ENCODE measurements around the gene ST6GAL1. TPM values are rescaled to one million over a fixed set of nuclear protein-coding genes. Genes with fewer than 3 reads are reported as not detected.

Gene ST6GAL1
- polyA plus RNA-seq, 3 donors = 19.0 to 24.4 (median 20.5) TPM

- Histone ChIP-seq H3K4me2 (replicated peaks; ENCODE audit: extremely low read depth, low read length, poor library complexity, severe bottlenecking) (no peak overlapping the region), H3K36me3 (replicated peaks in 1 of 2; ENCODE audit: control insufficient read depth in 1 of 2, insufficient read depth in 2 of 2, low read length in 2 of 2) (no peaks in the 10 kb centered on the region), H3K79me2 (ENCODE audit: insufficient read depth, low read length) (no peaks in the 10 kb centered on the region), H3K9me3 (replicated peaks in 1 of 2; ENCODE audit: control insufficient read depth in 1 of 2, insufficient read depth in 1 of 2, low read length in 2 of 2) (no peaks in the 10 kb centered on the region), H3K9ac (ENCODE audit: insufficient read depth, low read length, poor library complexity, severe bottlenecking) (no peak overlapping the region), H3K4me1 (ENCODE audit: control insufficient read depth in 1 of 2, insufficient read depth in 2 of 2, low read length in 2 of 2) (peaks cover 5 to 9% of the 10 kb centered on the region in 2 donors), H4K20me1 (ENCODE audit: insufficient read depth, low read length) (no peaks in the 10 kb centered on the region), H3K27ac (ENCODE audit: low read depth in 1 of 2, low read length in 2 of 2) (no peak overlapping the region), H3K4me3 (replicated peaks in 1 of 3; ENCODE audit: low read depth in 2 of 3, low read length in 3 of 3) (no peak overlapping the region), H2AFZ (ENCODE audit: insufficient read depth, low read depth, low read length, poor library complexity, severe bottlenecking) (no peak overlapping the region), H3K27me3 (ENCODE audit: control insufficient read depth in 2 of 2, insufficient read depth in 2 of 2, low read length in 2 of 2) (no peaks in the 10 kb centered on the region)
- Mint-ChIP-seq H3K36me3 (no peaks in the 10 kb centered on the region), H3K27me3 (ENCODE audit: low read depth in 3 of 3) (no peaks in the 10 kb centered on the region), H3K9me3 (no peaks in the 10 kb centered on the region), H3K27ac (no peak overlapping the region), H3K4me1 (peaks cover 12% of the 10 kb centered on the region), H3K4me3 (no peak overlapping the region)
- 80% methylated on average over 1 of the region's 3 CpGs for WGBS (ENCODE audit: insufficient coverage)
- intact Hi-C loops (cut with micrococcal nuclease) = loop anchor here in 1 of 2 donors (5.0 kb wide), 1 partner anchor 62 kb away; no protein-coding TSS in a partner anchor
- DNase-seq = no peak
- TF ChIP-seq CTCF (IDR thresholded peaks at IDR 0.05) = no peak
Measured at GRCh38 chr3:187105700-187106099, 175.4 kb downstream of the ST6GAL1 start.

DNA sequence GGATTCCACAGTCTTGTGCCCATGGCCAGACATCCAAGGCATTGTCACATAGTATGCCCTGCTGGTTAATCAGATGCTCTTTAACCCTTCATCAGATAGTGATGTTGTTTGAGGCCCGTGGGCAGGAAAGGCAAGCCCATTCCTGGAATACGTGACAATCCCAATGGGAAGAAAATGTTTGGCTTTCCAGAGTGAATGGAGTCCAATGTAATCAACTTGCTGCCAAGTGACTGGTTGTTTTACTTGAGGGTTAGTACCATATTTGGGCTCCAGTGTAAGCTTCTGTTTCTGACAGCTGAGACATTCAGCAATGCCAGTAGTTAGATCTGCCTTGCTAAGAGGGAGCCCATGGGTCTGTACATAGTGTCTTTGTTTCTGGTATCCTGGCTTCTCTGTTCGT is 177.7 kb downstream of the ST6GAL1 start:
- H3K4me2 ChIP-seq (replicated peaks; ENCODE audit: extremely low read depth, low read length, poor library complexity, severe bottlenecking) = no peak overlapping the region
- 95% methylated on average over 2 of the region's 3 CpGs for WGBS (ENCODE audit: insufficient coverage)
- Mint-ChIP-seq H3K4me1 (peaks cover 4% of the 10 kb centered on the region), H3K36me3 (no peaks in the 10 kb centered on the region), H3K9me3 (no peaks in the 10 kb centered on the region), H3K27ac (no peak overlapping the region), H3K4me3 (no peak overlapping the region), H3K27me3 (ENCODE audit: low read depth in 3 of 3) (peaks cover 0 to 2% (median 0%) of the 10 kb centered on the region in 3 donors)
- no peaks in the 10 kb centered on the region for H4K20me1 ChIP-seq (ENCODE audit: insufficient read depth, low read length)
- H3K36me3 ChIP-seq (replicated peaks in 1 of 2; ENCODE audit: control insufficient read depth in 1 of 2, insufficient read depth in 2 of 2, low read length in 2 of 2) = no peaks in the 10 kb centered on the region
- H2AFZ ChIP-seq (ENCODE audit: insufficient read depth, low read depth, low read length, poor library complexity, severe bottlenecking) = no peak overlapping the region
- no peaks in the 10 kb centered on the region for H3K27me3 ChIP-seq (ENCODE audit: control insufficient read depth in 2 of 2, insufficient read depth in 2 of 2, low read length in 2 of 2)
- no peak overlapping the region for H3K27ac ChIP-seq (ENCODE audit: low read depth in 1 of 2, low read length in 2 of 2)
- no peak overlapping the region for H3K4me3 ChIP-seq (replicated peaks in 1 of 3; ENCODE audit: low read depth in 2 of 3, low read length in 3 of 3)
- no peak for DNase-seq
- no peak overlapping the region for H3K9ac ChIP-seq (ENCODE audit: insufficient read depth, low read length, poor library complexity, severe bottlenecking)
- H3K9me3 ChIP-seq (replicated peaks in 1 of 2; ENCODE audit: control insufficient read depth in 1 of 2, insufficient read depth in 1 of 2, low read length in 2 of 2) = no peaks in the 10 kb centered on the region
- intact Hi-C loops (cut with micrococcal nuclease) = loop anchor here in 1 of 2 donors (5.0 kb wide), 1 partner anchor 59 kb away; no protein-coding TSS in a partner anchor
- no peak for TF ChIP-seq CTCF (IDR thresholded peaks at IDR 0.05)
- H3K4me1 ChIP-seq (ENCODE audit: control insufficient read depth in 1 of 2, insufficient read depth in 2 of 2, low read length in 2 of 2) = no peaks in the 10 kb centered on the region
- H3K79me2 ChIP-seq (ENCODE audit: insufficient read depth, low read length) = no peaks in the 10 kb centered on the region
